Nephron progenitor cell (in vitro differentiated cells): Measurements from ENCODE around the gene TMEM30B.

ENCODE experiments used
- DNase-seq: peaks from one replicate; pipeline ENCODE4 v3.0.0; 2021
- H3K27ac Mint-ChIP-seq: 2 replicates; pipeline ENCODE4 v1.8.0; 2021; ENCODE audit warnings: mild to moderate bottlenecking, moderate library complexity, mixed read lengths
- H3K27me3 Mint-ChIP-seq: 2 replicates; pipeline ENCODE4 v1.8.0; 2021; ENCODE audit warnings: mild to moderate bottlenecking, low read depth, mixed read lengths; ENCODE audit not compliant: poor library complexity
- H3K36me3 Mint-ChIP-seq: 2 replicates; pipeline ENCODE4 v1.8.0; 2021; ENCODE audit warnings: low read depth, mixed read lengths
- H3K4me1 Mint-ChIP-seq: 2 replicates; pipeline ENCODE4 v1.8.0; 2021; ENCODE audit warnings: mixed read lengths
- H3K4me3 Mint-ChIP-seq: 2 replicates; pipeline ENCODE4 v1.8.0; 2021; ENCODE audit warnings: mild to moderate bottlenecking, moderate library complexity, mixed read lengths
- H3K9me3 Mint-ChIP-seq: 2 replicates; pipeline ENCODE4 v1.8.0; 2021; ENCODE audit warnings: mild to moderate bottlenecking, moderate library complexity, mixed read lengths
- CTCF ChIP-seq: fragments of 200-600 bp; sonication (generic); IDR thresholded peaks from 2 replicates; pipeline ENCODE4 v1.5.0; 2021; ENCODE audit warnings: antibody characterized with exemption

The TMEM30B gene

GRCh38 chr14:61281186-61281947 lies at the start of gene TMEM30B:
TMEM30B (minus strand) TSS chr14:61281338; CDS start chr14:61281147, 191 bp downstream.
- peaks cover 12% of the 10 kb centered on the region for H3K9me3 Mint-ChIP-seq
- no peak within 1 kb of the TSS for H3K27ac Mint-ChIP-seq
- H3K27me3 Mint-ChIP-seq, result peaks cover 78% of the 10 kb centered on the region
- TF ChIP-seq CTCF, result no peak
- no peaks in the 10 kb centered on the region for H3K36me3 Mint-ChIP-seq
- no peak for DNase-seq
- H3K4me3 Mint-ChIP-seq, result peak within 1 kb of the TSS; percentile 82
- peaks cover 3% of the 10 kb centered on the region for H3K4me1 Mint-ChIP-seq

GRCh38 chr14:61330511-61330910 lies 49.4 kb upstream of the TMEM30B start:
- Mint-ChIP-seq H3K4me1 (peaks cover 19% of the 10 kb centered on the region), H3K9me3 (peaks cover 6% of the 10 kb centered on the region), H3K36me3 (no peaks in the 10 kb centered on the region), H3K4me3 (no peak overlapping the region), H3K27ac (no peak overlapping the region), H3K27me3 (peaks cover 13% of the 10 kb centered on the region)
- no peak for DNase-seq
- TF ChIP-seq CTCF, result no peak

- no peak overlapping the region for H3K27ac Mint-ChIP-seq
- peaks cover 19% of the 10 kb centered on the region for H3K4me1 Mint-ChIP-seq
- H3K4me3 Mint-ChIP-seq, result no peak overlapping the region
- TF ChIP-seq CTCF, result no peak
- peaks cover 23% of the 10 kb centered on the region for H3K27me3 Mint-ChIP-seq
- no peak for DNase-seq
- H3K9me3 Mint-ChIP-seq, result peaks cover 14% of the 10 kb centered on the region
- H3K36me3 Mint-ChIP-seq, result no peaks in the 10 kb centered on the region
These were observed 48.4 kb upstream of the TMEM30B start for GRCh38 chr14:61329478-61330051.

- TF ChIP-seq CTCF, result no peak
- Mint-ChIP-seq H3K4me3 (no peak overlapping the region), H3K36me3 (no peaks in the 10 kb centered on the region), H3K9me3 (peaks cover 20% of the 10 kb centered on the region), H3K27ac (no peak overlapping the region), H3K4me1 (peaks cover 19% of the 10 kb centered on the region), H3K27me3 (peaks cover 28% of the 10 kb centered on the region)
- no peak for DNase-seq
These were observed 47.6 kb upstream of the TMEM30B start for GRCh38 chr14:61328626-61329262.

- no peak for TF ChIP-seq CTCF
- H3K36me3 Mint-ChIP-seq, result no peaks in the 10 kb centered on the region
- H3K27me3 Mint-ChIP-seq, result peaks cover 47% of the 10 kb centered on the region
- DNase-seq, result no peak
- no peak overlapping the region for H3K27ac Mint-ChIP-seq
- peaks cover 33% of the 10 kb centered on the region for H3K9me3 Mint-ChIP-seq
- H3K4me1 Mint-ChIP-seq, result peaks cover 15% of the 10 kb centered on the region
- no peak overlapping the region for H3K4me3 Mint-ChIP-seq
These were observed 45.7 kb upstream of the TMEM30B start for GRCh38 chr14:61326847-61327246.
